Measurements from ENCODE around the gene ITCH. TPM values are rescaled to one million over a fixed set of nuclear protein-coding genes. Genes with fewer than 3 reads are reported as not detected.

Gene ITCH
- total and polyA plus RNA-seq, 9 of the 15 experiments (the other 6 are each of a cell fraction or from before 2014, with no cell fraction given): 7.5 to 53.0 (median 22.9) TPM

DNA sequence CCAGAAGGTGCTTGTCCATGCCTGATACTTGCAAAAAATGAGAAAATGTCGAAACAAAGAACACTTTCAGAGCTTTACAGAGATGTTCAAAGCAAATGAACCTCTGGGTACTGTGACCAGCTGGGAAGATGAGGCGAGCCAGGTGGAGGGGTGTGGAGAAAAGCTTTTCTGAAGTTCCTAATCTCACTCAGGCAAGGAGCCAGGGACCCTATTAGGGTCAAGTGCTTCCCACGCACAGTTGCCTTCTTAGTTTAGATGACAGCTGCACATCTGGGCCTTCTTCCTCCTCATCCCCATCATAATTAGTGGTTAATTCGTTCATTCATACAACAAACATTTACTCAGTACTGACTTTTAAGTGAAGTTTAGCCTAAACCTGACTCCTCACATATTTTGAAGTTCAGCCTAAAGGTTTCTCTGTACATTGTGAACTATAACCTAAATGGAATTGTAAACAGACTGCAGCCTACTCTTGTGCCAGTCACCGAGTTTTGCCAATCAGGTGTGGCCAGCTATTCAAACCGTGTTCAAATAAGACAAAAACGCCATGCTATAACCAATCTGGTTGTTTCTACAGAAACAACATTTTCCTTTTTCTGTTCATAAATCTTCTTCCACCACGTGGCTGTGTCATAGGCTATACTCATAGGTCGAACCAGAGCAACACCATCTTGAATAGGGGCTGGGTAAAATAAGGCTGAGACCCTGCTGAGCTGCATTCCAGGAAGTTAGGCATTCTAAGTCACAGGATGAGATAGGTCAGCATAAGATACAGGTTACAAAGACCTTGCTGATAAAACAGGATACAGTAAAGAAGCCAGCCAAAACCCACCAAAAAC is 40.6 kb upstream of the ITCH start (continued):
- TF ChIP-seq, protein P1, sequence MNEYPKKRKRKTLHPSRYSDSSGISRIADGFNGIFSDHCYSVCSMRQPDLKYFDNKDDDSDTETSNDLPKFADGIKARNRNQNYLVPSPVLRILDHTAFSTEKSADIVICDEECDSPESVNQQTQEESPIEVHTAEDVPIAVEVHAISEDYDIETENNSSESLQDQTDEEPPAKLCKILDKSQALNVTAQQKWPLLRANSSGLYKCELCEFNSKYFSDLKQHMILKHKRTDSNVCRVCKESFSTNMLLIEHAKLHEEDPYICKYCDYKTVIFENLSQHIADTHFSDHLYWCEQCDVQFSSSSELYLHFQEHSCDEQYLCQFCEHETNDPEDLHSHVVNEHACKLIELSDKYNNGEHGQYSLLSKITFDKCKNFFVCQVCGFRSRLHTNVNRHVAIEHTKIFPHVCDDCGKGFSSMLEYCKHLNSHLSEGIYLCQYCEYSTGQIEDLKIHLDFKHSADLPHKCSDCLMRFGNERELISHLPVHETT (CRISPR knock-in tag; conservative IDR thresholded peaks at IDR 0.05 in 1 of 2, IDR thresholded peaks at IDR 0.05 in 1 of 2): 0 out of 4 replicates have a peak, but pooled peaks of 1 of the 2 experiments have one; percentile 25
- TF ChIP-seq, protein P2, sequence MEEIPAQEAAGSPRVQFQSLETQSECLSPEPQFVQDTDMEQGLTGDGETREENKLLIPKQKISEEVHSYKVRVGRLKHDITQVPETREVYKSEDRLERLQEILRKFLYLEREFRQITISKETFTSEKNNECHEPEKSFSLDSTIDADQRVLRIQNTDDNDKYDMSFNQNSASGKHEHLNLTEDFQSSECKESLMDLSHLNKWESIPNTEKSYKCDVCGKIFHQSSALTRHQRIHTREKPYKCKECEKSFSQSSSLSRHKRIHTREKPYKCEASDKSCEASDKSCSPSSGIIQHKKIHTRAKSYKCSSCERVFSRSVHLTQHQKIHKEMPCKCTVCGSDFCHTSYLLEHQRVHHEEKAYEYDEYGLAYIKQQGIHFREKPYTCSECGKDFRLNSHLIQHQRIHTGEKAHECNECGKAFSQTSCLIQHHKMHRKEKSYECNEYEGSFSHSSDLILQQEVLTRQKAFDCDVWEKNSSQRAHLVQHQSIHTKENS (CRISPR knock-in tag; IDR thresholded peaks at IDR 0.05): no peak
- TF ChIP-seq ZNF444 (CRISPR knock-in tag; IDR thresholded peaks at IDR 0.05) (peak; percentile 62; the same call in 1 of the 2 replicates), ZNF165 (CRISPR knock-in tag; IDR thresholded peaks at IDR 0.05; ENCODE audit: borderline replicate concordance) (no peak), TEAD1 (CRISPR knock-in tag; IDR thresholded peaks at IDR 0.05) (peak in 1 of 2 experiments; percentile 76; a peak in 2 of 4 replicates), CBX5 (IDR thresholded peaks at IDR 0.05; ENCODE audit: borderline replicate concordance, low read depth) (no peak), BCL6 (CRISPR knock-in tag; IDR thresholded peaks at IDR 0.05) (peak; percentile 77), IFI16 (CRISPR knock-in tag; IDR thresholded peaks at IDR 0.05) (peak; percentile 61; the same call in 1 of the 2 replicates), PTRF (tag; IDR thresholded peaks at IDR 0.05) (peak; percentile 90), NFATC3 (IDR thresholded peaks at IDR 0.05) (no peak), TCF3 (CRISPR knock-in tag; IDR thresholded peaks at IDR 0.05) (0 out of 2 replicates have a peak, but pooled peaks have one; percentile 15), SMC3 (conservative IDR thresholded peaks at IDR 0.05; ENCODE audit: insufficient read depth, low read depth, low read length) (no peak), ZNF184 (CRISPR knock-in tag; IDR thresholded peaks at IDR 0.05) (no peak), MIER1 (IDR thresholded peaks at IDR 0.05; ENCODE audit: low read depth) (no peak), MECOM (CRISPR knock-in tag; IDR thresholded peaks at IDR 0.05) (peak; percentile 80), PPARD (CRISPR knock-in tag; IDR thresholded peaks at IDR 0.05) (no peak), BACH1 (tag; IDR thresholded peaks at IDR 0.05) (peak; percentile 84), NELFE (IDR thresholded peaks at IDR 0.05; ENCODE audit: insufficient read depth, insufficient read length) (no peak), BRF1 (IDR thresholded peaks at IDR 0.05; ENCODE audit: borderline replicate concordance, extremely low read depth, insufficient read length) (no peak), RUNX1 (IDR thresholded peaks at IDR 0.05; ENCODE audit: low read depth) (no peak), CHCHD3 (CRISPR knock-in tag; IDR thresholded peaks at IDR 0.05) (no peak), CCNT2 (IDR thresholded peaks at IDR 0.05; ENCODE audit: borderline replicate concordance, extremely low read depth, insufficient read length, low read depth, low read length) (no peak), HNRNPK (IDR thresholded peaks at IDR 0.05; ENCODE audit: low read depth, low read length, poor library complexity, severe bottlenecking) (no peak), GTF2A2 (tag; IDR thresholded peaks at IDR 0.05) (peak; percentile 82; the same call in 1 of the 2 replicates)
- TF ChIP-seq, protein P3, sequence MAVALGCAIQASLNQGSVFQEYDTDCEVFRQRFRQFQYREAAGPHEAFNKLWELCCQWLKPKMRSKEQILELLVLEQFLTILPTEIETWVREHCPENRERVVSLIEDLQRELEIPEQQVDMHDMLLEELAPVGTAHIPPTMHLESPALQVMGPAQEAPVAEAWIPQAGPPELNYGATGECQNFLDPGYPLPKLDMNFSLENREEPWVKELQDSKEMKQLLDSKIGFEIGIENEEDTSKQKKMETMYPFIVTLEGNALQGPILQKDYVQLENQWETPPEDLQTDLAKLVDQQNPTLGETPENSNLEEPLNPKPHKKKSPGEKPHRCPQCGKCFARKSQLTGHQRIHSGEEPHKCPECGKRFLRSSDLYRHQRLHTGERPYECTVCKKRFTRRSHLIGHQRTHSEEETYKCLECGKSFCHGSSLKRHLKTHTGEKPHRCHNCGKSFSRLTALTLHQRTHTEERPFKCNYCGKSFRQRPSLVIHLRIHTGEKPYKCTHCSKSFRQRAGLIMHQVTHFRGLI (CRISPR knock-in tag; IDR thresholded peaks at IDR 0.05): peak; percentile 56; the same call in 1 of the 2 replicates
